ENCODE results near the gene TIGD7.
"Not testable (repeated sequence)": the region's sequence is repeated elsewhere in the genome, so short reads cannot be mapped to it uniquely, and the experiment has no call there.

Gene TIGD7

DNA sequence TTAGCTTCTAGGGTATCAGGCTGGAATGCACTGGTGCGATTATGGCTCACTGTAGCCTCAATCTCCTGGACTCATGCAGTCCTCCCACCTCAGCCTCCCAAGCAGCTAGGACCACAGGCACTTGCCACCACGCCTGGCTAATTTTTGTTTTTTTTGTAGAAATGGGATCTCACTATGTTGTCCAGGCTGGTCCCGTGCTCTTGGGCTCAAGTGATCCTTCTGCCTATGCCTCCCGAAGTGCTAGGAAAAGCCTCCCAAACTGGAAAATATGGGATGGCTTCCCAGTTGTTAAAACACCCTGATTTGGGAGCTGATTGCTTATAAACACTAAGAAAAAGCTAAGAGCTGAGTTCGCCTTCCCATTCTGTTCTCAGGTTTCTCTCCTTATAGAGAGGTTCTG, 28.6 kb downstream of the TIGD7 start:
- ATAC-seq (ENCODE audit: low read depth) = no peak
- Histone ChIP-seq H3K27ac (ENCODE audit: poor library complexity, severe bottlenecking) (no peak overlapping the region), H3K36me3 (ENCODE audit: low read depth) (no peaks in the 10 kb centered on the region), H3K27me3 (ENCODE audit: insufficient read depth, poor library complexity, severe bottlenecking) (no peaks in the 10 kb centered on the region), H3K4me1 (ENCODE audit: insufficient read depth, poor library complexity, severe bottlenecking) (no peaks in the 10 kb centered on the region), H3K9me3 (ENCODE audit: severe bottlenecking) (no peaks in the 10 kb centered on the region), H3K4me3 (ENCODE audit: severe bottlenecking) (no peak overlapping the region)
- TF ChIP-seq, protein P1, sequence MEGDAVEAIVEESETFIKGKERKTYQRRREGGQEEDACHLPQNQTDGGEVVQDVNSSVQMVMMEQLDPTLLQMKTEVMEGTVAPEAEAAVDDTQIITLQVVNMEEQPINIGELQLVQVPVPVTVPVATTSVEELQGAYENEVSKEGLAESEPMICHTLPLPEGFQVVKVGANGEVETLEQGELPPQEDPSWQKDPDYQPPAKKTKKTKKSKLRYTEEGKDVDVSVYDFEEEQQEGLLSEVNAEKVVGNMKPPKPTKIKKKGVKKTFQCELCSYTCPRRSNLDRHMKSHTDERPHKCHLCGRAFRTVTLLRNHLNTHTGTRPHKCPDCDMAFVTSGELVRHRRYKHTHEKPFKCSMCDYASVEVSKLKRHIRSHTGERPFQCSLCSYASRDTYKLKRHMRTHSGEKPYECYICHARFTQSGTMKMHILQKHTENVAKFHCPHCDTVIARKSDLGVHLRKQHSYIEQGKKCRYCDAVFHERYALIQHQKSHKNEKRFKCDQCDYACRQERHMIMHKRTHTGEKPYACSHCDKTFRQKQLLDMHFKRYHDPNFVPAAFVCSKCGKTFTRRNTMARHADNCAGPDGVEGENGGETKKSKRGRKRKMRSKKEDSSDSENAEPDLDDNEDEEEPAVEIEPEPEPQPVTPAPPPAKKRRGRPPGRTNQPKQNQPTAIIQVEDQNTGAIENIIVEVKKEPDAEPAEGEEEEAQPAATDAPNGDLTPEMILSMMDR (IDR thresholded peaks at IDR 0.05; ENCODE audit: poor library complexity, severe bottlenecking) = no peak
- no peak for DNase-seq (ENCODE audit: low spot score)

DNA sequence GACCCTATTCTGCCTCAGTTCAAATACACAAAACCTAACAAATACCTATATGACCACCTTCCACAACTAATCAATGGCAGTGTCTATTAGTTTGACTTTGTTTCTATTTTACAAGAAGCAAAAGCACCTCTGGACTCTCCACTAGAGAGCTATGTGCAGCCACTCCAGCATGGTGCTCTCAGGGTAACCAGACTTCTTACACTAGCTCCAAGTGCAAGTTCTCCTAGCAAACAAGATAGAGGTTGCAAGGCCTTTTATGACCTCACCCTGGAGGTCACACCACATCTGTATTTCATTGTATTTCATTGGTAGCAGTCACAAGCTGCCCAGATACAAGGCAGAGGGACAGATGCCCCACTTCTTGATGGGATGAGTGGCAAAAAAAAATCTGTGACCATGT, 30.3 kb downstream of the TIGD7 start:
- no peaks in the 10 kb centered on the region for H3K27me3 ChIP-seq (ENCODE audit: insufficient read depth, poor library complexity, severe bottlenecking)
- no peaks in the 10 kb centered on the region for H3K4me1 ChIP-seq (ENCODE audit: insufficient read depth, poor library complexity, severe bottlenecking)
- H3K9me3 ChIP-seq (ENCODE audit: severe bottlenecking) = no peaks in the 10 kb centered on the region
- H3K36me3 ChIP-seq (ENCODE audit: low read depth) = no peaks in the 10 kb centered on the region
- no peak overlapping the region for H3K4me3 ChIP-seq (ENCODE audit: severe bottlenecking)
- ATAC-seq (ENCODE audit: low read depth) = no peak
- no peak for DNase-seq (ENCODE audit: low spot score)
- TF ChIP-seq, protein P1 (IDR thresholded peaks at IDR 0.05; ENCODE audit: poor library complexity, severe bottlenecking) = no peak
- H3K27ac ChIP-seq (ENCODE audit: poor library complexity, severe bottlenecking) = no peak overlapping the region

DNA sequence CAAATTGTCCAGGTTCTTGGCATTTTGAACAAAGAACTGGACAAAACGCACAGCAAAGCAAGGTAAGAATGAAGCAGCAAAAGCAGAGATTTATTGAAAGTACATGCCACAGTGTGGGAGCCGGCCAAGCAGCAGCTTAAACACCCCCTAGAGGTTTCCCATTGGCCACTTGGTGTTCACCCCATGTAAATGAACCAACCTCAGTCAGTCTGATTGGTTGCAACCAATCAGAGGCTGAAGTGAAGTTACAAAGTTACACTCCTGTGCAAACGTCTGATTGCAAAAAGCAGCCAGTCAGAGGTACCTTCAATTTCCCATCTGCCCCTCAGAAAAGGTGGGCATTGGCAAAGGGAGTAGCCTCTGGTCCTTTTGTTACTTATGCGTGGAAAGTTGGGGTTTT, 30.7 kb downstream of the TIGD7 start:
- Histone ChIP-seq H3K36me3 (ENCODE audit: low read depth) (no peaks in the 10 kb centered on the region), H3K4me1 (ENCODE audit: insufficient read depth, poor library complexity, severe bottlenecking) (no peaks in the 10 kb centered on the region), H3K27me3 (ENCODE audit: insufficient read depth, poor library complexity, severe bottlenecking) (no peaks in the 10 kb centered on the region), H3K4me3 (ENCODE audit: severe bottlenecking) (no peak overlapping the region), H3K27ac (ENCODE audit: poor library complexity, severe bottlenecking) (no peak overlapping the region), H3K9me3 (ENCODE audit: severe bottlenecking) (no peaks in the 10 kb centered on the region)
- 0 out of 3 replicates have a peak, but pooled peaks have one; percentile 35 for ATAC-seq (ENCODE audit: low read depth)
- TF ChIP-seq, protein P1 (IDR thresholded peaks at IDR 0.05; ENCODE audit: poor library complexity, severe bottlenecking) = no peak
- DNase-seq (ENCODE audit: low spot score) = no peak

DNA sequence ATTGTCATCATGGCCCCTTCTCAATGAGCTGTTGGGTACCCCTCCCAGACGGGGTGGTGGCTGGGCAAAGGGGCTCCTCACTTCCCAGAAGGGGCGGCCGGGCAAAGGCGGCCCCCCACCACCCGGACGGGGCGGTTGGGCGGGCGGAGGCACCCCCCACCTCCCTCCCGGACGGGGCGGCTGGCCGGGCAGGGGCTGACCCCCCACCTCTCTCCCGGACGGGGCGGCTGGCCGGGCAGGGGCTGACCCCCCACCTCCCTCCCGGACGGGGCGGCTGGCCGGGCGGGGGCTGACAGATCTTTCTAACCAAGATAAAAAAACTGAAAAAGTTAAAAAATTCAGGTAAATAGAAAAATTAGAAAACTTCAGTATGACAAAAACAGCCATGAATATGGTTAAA, 33.9 kb downstream of the TIGD7 start:
- DNase-seq (ENCODE audit: low spot score); H3K9me3 ChIP-seq (ENCODE audit: severe bottlenecking); H3K4me3 ChIP-seq (ENCODE audit: severe bottlenecking); H3K27ac ChIP-seq (ENCODE audit: poor library complexity, severe bottlenecking); H3K36me3 ChIP-seq (ENCODE audit: low read depth); H3K27me3 ChIP-seq (ENCODE audit: insufficient read depth, poor library complexity, severe bottlenecking); ATAC-seq (ENCODE audit: low read depth); H3K4me1 ChIP-seq (ENCODE audit: insufficient read depth, poor library complexity, severe bottlenecking): not testable (repeated sequence)

DNA sequence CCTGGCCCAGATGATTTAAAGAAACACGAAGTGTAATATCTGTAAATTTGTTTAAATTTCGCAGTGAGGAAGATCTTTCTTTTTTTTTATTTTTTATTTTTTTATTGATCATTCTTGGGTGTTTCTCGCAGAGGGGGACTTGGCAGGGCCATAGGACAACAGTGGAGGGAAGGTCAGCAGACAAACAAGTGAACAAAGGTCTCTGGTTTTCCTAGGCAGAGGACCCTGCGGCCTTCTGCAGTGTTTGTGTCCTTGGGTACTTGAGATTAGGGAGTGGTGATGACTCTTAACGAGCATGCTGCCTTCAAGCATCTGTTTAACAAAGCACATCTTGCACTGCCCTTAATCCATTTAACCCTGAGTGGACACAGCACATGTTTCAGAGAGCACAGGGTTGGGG, 34.5 kb downstream of the TIGD7 start:
- not testable (repeated sequence) for ATAC-seq (ENCODE audit: low read depth); H3K36me3 ChIP-seq (ENCODE audit: low read depth); H3K4me3 ChIP-seq (ENCODE audit: severe bottlenecking); H3K9me3 ChIP-seq (ENCODE audit: severe bottlenecking); H3K4me1 ChIP-seq (ENCODE audit: insufficient read depth, poor library complexity, severe bottlenecking); H3K27me3 ChIP-seq (ENCODE audit: insufficient read depth, poor library complexity, severe bottlenecking); DNase-seq (ENCODE audit: low spot score); H3K27ac ChIP-seq (ENCODE audit: poor library complexity, severe bottlenecking)

DNA sequence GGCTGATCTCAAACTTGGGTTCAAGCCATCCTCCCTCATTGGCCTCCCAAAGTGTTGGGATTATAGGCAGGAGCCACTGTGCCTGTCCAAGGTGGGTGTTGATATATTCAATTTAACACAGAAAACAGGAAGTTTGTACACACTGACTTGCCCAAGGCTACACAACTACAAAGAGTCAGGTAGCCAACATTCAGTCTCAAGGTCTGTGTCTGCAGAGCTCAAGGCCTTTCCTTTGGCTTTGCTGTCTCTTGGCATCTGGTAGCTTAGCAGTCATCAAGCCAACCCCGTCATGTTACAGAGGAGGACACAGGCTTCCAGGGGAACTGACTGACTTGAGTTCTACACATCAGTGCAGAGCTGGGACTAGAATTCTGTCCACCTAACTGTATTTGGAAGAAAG, 36.9 kb downstream of the TIGD7 start:
- H3K4me1 ChIP-seq (ENCODE audit: insufficient read depth, poor library complexity, severe bottlenecking) = no peaks in the 10 kb centered on the region
- no peak for DNase-seq (ENCODE audit: low spot score)
- H3K4me3 ChIP-seq (ENCODE audit: severe bottlenecking) = no peak overlapping the region
- no peak overlapping the region for H3K27ac ChIP-seq (ENCODE audit: poor library complexity, severe bottlenecking)
- H3K9me3 ChIP-seq (ENCODE audit: severe bottlenecking) = no peaks in the 10 kb centered on the region
- H3K27me3 ChIP-seq (ENCODE audit: insufficient read depth, poor library complexity, severe bottlenecking) = no peaks in the 10 kb centered on the region
- H3K36me3 ChIP-seq (ENCODE audit: low read depth) = no peaks in the 10 kb centered on the region
- ATAC-seq (ENCODE audit: low read depth) = no peak
- TF ChIP-seq, protein P1 (IDR thresholded peaks at IDR 0.05; ENCODE audit: poor library complexity, severe bottlenecking) = no peak

Measured in RWPE2 (cell line).